Cerebellar cortex (tissue), 1 donor: ENCODE measurements around the gene PSENEN.

ENCODE experiments used
- DNase-seq: peaks from one replicate; pipeline ENCODE4 v3.0.0-alpha.2; 2015; ENCODE audit warnings: low spot score

PSENEN gene

DNA sequence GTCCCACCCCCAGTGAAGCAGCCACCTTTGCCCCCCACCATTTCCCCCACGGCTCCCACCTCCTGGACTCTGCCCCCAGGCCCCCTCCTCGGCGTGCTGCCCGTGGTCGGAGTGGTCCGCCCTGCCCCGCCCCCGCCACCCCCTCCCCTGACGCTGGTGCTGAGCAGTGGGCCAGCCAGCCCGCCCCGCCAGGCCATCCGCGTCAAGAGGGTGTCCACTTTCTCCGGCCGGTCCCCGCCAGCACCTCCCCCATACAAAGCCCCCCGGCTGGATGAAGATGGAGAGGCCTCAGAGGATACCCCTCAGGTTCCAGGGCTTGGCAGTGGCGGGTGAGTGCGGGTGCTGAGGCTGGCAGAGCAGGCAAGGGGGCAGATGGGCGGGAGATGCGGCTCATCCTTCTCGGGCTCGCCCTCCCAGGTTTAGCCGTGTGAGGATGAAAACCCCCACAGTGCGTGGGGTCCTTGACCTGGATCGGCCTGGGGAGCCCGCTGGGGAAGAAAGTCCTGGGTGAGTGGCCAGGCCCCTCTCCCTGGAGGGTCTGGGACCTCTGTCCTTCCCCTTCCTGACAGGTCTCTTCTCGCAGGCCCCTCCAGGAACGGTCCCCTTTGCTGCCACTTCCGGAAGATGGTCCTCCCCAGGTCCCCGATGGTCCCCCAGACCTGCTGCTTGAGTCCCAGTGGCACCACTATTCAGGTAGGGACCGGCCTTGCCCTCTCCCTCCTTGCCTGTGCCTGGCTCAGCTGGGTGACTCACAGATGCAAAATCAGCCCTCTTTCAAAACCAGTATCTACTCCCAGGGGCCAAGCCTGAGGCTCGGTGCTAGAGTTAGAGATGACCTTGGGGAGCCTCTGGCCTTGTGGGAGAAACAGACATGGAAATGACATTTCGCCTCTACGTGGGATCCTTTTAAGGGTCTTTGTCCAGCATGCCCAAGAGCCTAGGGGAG lies 12.0 kb upstream of the PSENEN start:
- DNase-seq = no peak

DNA sequence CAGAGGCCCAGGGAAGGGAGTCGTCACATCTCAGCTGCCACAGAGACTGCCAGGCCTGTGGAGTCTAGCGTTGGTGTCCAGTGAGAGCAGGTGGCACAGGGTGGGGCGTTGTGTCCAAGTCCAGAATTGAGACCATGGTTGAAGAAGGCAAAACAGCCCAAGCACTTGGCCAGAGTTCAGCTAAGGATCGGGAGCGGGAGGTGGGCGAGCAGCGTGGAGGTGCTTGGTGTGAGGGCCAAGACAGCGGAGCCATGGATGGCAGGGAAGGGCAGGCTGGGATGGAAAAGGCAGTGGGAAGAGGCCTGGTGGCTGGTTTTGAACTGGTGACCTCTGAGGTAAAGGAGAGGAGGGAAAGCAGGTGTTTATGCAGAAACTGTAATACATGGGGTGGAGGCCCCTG lies 11.2 kb upstream of the PSENEN start:
- no peak for DNase-seq

DNA sequence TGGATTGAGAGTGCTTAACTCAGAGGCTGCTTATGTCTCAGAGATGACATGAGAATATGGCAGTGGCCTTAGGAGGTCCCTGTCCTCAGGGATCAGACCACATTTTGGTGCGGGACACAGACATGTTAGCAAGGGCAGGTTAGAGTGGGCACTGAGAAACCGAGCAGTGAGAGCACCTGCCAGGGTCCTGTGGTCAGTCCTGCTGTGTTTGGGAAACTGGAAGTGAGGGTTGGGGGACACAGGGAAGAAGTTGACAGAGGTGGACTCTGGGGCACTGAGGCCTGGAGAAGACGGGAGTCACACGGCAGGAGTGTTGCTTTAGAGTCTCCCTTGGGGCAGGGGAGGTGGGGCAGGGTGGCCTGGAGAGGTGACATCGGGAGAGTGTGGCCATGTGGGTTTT lies 10.6 kb upstream of the PSENEN start:
- DNase-seq = no peak

DNA sequence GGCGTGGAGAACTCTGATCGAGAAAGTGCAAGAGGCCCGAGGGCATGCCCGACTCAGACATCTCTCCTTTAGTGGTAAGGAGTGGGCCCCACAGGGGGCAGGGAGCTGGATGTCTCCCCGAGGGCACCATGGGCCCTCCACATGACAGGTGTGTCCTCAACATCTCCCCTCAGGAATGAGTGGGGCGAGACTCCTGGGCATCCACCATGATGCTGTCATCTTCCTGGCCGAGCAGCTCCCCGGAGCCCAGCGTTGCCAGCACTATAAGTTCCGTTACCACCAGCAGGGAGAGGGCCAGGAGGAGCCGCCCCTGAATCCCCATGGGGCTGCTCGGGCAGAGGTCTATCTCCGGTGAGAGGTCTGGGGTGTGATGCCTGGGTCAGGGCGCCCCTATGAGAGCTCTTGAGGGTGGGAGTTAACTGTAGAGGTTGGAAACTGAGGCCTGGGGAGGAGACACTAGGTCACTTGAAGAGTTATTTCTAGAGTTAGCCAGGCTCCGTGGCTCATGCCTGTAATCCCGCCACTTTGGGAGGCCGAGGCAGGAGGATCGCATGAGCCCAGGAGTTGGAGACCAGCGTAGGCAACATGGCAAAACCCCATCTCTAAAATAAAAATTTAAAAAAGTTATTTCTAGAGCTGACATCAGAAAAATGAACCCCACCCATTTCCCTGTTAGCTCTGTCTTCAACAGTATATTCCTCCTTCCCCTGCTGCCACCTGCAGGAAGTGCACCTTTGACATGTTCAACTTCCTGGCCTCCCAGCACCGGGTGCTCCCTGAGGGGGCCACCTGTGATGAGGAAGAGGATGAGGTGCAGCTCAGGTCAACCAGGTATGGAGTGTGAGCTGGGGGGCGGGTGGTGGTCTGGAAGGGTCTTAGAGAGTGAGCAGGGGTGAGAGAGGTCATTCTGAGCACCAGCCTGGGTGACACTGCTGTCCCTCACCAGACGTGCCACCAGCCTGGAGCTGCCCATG lies 8.3 kb upstream of the PSENEN start:
- DNase-seq = no peak

DNA sequence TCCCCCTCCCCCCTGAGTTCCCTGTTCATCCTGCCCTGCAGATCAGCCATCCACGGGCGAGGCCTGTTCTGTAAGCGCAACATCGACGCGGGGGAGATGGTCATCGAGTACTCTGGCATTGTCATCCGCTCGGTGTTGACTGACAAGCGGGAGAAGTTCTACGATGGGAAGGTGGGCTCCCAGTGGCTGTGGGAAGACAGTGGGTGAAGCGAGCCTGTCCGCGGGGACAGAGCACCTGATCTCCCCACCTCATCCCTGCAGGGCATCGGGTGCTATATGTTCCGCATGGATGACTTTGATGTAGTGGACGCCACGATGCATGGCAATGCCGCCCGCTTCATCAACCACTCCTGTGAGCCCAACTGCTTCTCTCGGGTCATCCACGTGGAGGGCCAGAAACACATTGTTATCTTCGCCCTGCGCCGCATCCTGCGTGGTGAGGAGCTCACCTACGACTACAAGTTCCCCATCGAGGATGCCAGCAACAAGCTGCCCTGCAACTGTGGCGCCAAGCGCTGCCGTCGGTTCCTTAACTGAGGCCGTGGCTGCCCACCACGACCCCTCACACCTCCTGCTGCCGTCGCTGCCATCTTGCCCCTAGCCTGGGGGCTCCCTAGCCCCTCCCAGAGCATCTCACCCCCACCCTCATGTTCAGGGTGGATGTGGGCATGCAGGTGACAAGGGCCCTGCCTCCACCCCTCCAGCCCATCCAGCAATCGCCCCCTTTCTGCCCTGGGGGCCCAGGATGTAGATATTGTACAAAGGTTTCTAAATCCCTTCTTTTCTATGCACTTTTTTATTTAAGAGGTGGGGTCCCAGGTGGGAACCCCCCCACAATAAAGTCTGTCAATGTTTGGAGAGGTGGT lies 7.2 kb upstream of the PSENEN start:
- DNase-seq = no peak

DNA sequence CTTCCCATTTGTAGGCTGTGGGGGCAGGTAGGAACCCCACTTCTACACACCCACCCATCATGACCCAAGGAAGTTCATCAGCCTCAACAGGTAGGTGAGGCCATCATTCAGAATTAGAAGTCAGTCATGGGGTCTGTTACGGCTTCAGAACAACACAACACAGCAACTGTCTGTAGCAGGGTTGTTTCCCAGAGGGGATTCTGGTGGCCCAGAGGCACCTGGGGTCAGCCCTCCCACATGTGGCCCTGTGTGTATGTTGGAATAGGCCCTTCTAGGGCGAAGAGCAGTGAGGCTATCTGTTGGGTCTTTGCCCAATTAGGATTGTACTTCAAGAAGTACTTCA lies 6.6 kb upstream of the PSENEN start:
- no peak for DNase-seq

DNA sequence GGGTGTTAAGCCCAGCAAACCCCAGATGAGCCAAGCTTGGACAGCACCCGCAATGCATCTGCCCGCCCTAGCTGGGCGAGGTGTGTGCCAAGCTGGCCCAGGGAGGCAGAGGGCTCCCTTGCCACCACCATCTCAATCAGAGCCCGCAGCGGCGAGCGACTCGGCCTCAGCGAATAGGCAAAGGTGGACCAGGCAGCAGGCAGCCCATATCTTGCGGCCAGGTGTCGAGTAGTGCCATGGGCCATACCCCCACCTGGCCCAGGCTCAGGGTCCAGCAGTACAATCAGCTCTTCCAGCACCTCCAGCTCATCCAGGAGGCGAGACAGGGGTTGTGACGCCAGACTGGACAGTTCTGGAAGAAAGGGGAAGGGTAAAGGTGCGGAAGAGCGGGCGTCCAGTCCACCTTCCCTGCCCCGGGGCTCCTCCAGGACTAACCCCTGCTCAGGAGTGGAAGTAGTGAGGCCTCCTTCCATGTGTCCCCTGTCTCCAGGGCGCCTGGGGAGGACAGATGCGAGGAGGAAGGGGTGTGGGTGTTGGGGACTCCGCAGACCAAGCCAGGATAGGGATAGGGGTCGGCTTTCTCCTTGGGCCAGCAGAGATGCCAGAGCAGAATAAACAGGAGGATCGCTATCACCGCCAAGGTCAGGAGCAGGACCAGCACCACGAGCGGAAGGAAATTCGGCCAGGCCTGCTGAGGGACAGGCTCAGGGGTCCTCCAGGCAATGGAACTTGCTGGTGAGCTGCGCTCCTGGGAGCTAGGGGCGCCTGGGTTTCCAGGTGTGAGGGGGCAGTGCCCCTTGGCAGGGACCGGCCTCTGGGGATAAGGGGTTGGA lies 6.0 kb upstream of the PSENEN start:
- no peak for DNase-seq

DNA sequence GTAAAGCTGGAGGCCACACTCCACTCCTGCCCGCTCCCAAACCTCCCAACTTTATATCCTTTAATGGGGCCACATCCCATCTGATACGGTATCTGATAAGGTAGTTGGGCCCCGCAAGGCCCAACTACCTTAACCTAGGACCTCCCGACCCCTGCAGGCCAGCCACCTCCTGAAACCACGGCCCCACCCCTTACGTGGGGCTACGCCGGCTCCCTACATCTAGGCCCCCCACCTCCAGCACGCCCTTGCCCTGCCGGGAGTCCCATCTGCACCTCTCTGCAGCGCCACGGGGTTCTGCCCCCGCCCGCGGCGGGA lies 5.4 kb upstream of the PSENEN start:
- no peak for DNase-seq

DNA sequence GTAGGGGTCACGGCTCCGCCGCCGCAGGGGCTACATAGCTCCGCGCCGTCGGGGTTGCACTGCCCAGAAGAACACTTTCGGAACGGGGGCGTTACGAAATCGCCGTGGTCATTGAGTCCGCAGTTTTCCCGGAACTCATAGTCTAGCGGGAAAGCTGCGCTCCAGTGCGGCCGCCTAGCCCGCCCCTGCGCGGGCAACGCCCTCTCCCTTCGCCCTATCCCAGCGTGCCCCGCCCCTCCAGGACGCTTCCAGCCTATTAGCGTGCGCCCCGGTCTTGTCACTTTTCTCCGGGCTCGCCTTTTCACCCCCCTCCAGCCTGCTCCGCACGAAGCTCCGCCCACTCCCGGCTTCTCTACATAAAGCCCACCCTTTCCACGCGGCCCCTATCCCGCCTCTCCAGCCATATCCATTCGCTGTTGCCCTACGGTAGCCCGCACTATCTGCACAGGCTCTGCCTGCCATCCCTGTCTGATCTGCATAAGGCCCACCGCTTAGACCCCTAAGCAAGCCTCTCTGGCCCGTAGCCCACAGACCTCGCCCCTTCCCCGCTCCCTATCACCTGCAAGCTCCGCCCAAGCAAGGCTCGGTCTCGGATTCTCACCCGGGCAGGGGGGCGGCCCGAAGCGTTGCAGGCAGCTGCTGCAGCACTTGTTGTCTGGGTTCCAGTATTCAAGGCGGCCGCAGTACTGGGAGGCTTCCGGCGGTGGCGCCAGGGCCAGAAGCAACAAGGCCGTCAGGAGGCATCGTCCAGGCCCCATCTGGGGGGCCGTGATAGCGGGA lies 4.8 kb upstream of the PSENEN start:
- DNase-seq = peak; percentile 98

DNA sequence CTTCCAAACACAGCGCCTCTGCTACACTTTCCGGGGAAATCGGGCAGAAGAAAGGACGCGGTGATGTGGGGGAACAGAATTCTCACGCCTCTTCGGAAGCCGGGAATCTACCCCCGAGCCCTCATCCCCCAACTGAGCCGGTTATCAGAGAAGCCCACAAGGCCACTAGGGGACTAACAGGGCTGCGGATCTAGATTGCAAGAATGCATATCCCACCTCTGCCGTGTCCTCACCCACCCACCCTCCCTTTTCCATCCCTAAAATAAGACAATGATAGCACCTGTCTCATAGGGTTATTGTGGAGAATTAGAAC lies 4.3 kb upstream of the PSENEN start:
- no peak for DNase-seq

DNA sequence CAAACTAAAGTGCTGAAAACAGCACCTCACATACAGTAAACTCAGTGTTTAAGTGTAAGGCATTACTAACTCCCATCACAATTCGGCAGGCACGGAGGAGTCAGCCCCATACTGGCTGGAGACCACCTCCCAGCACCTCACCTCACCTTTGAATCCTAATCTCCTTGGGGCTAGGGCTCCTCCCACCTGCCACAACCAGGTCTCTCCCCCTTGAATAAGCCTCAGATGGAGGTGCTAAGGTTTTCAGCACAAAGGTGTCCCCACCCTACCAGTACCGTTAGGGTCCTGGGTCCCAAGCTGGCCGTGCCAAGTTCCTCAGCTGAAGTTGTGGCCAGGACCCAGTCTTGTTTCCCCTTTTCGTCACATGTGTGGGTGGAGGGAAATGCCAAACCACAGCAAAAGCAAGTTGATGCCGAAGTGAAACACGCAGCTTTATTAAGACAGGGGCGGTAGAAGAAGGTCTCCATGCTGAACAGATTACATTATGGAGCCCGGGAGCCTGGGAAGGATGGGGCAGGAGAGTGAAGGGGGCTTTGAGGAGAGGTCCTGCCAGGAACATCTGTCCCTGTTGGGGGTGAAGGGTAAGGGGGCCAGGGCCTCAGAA lies 3.2 kb upstream of the PSENEN start, which contains the start of gene IGFLR1:
TSS of gene IGFLR1 (minus strand) at position 332 of the 604 bp plus-strand sequence. CDS start 1,272 bp downstream, outside the sequence.
- DNase-seq = no peak

DNA sequence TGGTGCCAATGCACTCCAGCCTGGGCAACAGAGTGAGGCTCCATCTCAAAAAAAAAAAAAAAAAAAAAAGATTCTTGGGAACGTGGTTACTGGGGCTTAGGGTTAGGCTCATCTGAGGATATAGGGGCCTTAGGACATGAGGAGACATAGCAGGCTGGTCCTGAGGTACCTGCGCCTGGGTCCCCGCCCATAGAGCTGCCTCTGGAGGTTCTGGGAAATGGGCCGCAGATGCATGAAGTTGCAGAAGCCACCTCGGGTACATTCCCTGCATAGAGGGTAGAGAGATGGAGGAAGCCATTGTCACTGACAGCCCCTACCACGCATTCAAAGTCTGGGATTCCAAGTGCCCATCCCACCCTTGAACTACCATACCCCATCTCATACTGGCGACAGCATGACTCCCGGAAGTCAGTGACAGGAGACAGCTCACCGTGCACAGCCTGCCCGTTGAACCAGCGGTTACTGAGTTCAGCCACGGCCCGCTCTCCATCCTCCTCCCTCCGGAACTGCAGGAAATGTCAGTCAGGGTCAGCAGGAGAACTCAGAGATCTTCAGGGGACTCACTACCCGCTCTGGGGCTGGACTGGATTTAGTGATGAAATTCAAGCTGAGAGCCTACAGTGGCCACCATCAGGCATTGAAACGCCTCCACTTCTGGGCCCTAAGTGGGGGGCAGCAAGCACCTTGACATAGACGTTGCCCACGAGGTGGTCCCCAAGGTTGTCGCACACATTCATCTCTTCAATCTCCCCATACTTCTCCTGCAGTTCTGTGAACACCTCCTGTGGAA lies 1.6 kb upstream of the PSENEN start:
- no peak for DNase-seq

DNA sequence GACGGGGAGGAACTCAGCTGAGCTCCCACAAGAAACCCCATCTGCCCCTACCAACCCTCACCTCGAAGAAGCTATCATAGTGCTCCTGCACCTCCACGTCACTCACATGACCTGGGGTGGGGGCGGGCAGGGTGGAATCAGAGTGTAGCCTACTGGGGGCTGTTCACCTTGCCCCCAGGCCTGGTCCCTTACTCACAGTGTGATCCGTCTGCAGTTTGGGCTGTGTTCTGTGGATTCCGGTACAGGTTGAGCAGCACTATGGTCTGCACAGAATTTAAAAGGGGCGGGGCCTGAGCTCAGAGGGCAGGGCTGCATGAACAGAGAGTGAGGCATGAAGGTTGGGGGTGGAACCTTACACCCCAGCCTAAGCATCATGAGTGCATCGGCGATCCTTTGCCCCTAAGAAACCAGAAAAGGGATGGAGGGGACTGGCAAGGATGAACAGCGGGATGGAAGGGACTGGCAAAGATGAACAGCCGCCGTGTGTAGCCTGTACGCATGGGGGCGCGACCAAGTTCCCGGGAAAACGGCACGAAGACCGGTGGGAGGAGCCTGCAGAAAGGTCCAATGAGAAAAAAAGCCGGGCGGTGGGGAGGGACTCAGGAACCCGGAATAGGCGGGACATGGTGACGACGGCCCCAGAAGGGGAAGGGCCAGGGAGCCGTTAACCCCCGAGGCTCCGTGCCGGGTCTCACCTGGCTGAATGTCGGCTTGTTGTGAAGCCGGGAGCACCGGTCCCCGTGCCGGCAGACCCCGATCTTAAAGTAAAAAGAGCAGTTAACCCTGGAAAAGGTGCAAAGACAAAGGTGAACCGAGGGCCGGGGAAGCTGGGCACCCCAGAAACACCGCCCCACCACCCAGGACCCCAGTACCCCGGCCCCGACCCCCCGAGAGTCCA lies 772 bp upstream of the PSENEN start:
- peak; percentile 98 for DNase-seq

DNA sequence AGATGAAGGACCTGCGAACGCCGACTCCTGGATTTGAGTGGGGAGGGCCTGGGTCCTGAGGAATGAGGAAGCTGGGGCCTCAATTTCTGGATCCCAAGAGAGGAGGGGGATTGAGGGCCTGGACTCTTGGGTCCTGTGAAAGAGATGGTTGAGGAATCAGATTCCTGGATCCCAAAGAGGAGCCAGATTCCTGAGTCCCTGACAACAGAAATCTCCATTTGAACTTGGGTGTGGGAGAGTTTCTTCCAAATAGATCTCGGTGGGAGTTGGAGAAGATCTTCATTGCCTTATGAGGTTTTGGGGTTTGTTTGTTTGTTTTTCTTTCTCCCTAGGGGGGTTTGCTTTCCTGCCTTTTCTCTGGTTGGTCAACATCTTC lies 624 bp downstream of the PSENEN start:
- DNase-seq = no peak

DNA sequence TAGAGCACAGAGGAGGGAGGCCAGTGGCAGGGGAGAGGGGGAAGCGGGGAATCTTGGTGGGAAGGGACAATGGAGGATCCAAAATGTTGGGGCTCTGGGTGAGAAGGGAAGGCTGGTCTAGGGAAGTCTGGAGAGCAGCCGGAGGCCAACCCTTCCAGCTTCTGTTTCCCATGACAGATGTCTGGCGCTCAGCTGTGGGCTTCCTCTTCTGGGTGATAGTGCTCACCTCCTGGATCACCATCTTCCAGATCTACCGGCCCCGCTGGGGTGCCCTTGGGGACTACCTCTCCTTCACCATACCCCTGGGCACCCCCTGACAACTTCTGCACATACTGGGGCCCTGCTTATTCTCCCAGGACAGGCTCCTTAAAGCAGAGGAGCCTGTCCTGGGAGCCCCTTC lies 1.1 kb downstream of the PSENEN start:
- no peak for DNase-seq

DNA sequence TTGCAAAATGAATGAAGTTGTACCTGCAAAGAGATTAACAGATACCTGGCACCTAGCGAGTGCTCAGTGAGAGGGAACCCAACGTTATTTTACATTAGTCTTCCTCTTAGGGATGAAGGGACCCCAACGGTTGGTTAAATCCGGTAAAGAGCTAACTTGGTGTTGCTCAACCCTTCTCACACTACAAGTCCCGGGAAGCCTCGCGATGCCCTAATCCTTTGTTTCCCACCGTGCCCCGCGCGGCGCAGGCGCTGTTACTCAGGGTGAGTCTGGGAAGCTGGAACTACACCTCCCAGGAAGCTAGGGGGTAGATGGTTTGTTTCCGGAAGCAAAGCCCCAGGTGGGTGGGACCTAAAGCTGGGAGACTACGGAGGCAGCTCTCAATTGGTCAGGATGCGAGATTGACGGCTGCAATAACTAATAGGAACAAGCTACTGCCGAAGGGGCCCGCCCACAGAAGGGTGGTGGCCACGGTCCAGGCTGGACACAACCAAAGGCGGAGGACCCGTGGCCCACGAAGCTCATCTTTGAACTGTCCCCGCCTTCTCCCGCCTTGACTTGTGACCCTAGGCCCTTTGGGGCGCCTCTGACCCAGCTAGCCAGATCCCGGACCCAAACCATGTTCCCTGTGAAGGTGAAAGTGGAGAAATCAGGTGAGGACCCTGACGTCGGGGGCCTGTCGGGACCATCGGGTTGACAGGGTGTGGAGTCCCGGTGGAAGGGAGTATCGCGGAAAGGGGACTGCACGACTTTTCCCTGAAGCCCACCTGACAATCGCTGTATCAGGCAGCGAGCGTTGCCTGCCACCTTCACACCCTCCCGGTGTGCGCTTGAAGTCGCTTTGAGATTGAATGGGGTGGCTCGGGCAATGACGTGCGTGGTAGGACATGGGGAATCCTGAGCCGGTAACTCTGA lies 2.9 kb downstream of the PSENEN start, which contains the start of gene LIN37:
TSS of gene LIN37 (plus strand) at position 471 of the 915 bp plus-strand sequence. CDS start at position 620, 149 bp downstream.
- peak; percentile 100 for DNase-seq

DNA sequence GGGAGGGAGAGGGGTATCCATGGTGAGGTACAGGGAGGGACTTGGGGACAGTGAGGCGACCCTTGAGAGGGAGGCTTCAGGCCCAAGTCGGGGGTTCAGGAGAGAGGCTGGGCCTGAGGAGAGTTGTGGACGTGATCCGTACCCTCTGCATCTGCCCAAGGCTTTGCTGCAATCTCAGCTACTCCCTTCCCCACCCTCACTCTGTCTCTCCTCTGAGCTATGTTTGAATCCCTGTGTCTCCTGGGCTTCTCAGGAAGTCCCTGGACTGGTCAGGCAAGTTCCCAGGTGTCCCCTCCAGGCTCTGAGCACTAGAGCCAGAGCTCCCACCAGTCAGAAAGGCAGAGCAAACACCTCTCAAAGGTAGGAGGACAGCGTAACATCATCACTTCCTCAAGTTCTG lies 4.7 kb downstream of the PSENEN start:
- DNase-seq = no peak
